HuH-7 (cell line): ENCODE measurements around the gene AP1G2.

Experiments
- DNase-seq: peaks from one replicate; pipeline ENCODE4 v3.0.0; 2011; ENCODE audit warnings: low spot score

The AP1G2 gene

DNA sequence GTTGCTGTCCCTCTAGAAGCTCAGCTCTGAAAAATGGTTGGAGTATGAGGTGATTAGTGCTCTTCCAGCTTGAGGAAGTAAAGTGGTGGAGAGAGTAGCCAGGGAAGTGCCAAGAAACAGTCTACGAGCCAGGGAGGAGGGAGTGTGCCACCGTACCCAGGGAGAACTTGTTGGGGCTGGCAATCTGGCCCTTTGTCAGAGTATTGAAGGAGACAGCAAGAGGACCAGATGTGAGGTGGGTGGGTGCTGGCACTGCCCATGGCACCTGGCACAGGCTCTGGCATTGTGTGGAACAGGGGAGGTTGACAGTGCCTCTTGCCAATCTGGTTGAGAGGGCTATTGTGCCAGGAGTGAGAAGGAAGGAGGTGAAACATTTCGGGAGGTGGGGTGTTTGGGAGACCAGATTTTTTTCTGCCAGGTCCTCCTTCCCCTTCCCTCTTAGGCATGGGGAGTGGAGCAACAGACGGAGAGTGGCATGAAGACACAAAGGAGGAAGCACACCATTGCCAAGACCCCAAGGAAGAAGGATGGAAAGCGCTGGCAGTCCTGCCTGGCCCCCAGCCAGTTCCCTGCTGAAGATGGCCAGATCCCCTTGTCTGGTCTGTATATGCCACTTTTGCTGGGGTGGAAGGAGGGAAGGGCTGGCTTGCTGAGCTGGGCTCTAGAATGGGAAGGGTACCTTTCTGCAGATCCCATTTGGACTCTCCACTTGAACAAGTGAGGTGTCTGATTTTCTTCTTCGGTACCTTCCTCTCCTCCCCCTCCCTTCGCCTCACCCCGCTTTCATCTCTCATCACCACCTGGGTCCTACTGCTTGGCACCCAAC is 53.6 kb downstream of the AP1G2 start:
- no peak for DNase-seq

DNA sequence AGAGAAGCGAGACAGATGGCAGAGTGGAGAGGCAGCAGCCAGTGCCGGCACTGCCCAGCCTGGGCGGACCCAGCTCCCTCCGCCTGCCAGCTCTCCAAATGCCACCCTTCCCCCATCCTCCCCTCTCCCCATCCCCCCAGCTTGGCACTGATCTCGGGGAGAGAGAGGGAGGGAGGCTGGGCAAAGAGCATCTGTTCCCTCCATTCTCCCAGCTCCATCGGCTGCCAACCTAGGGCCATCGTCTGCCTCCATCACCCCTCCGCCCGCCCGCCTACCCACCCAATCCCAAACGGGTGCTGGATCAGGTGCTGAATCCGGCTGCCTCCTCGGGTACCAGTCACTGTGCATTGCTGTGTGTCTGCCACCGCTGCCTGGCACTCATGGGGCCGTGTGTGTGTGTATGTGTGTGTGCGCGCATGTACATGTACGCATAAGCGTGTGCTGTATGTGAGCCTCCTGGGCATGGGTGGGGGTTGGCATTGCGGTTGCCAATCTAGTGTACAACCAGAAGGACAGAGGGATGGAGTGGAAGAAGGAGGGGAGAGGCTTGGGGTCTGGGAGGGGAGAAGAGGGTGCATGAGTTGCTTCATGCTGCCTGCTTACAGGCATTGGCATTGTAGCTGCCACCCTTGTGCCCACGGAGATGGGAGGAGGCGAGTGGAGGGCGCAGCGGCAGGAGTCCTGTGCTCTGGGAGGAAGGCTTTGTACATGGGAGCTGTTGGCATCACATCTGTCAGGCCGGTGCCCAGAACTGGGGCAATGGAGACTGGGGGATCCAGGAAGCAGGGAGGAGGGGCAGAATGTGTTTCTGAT is 54.4 kb downstream of the AP1G2 start:
- no peak for DNase-seq

DNA sequence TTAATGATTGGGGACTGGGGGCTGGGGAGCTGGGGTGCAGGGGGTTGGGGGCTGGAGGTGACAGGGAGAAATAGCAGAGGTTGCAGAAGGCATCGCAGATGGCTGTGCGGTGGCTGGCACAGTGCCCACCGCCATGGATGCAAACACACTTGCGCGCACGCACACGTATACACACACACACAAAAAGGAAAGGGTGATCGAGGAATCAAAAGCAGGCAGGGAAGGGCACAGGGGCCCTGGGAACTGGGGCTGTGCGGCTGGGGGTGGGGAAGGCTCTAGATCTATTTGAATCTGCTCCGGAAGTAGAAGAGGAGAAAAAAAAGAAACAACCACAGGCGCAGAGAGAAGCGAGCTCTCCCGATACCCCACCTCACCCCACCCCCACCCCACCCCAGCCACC is 55.4 kb downstream of the AP1G2 start:
- DNase-seq, result no peak
